NCI-H460 (cell line): ENCODE data around the gene PNPLA3. TPM values are rescaled to one million over a fixed set of nuclear protein-coding genes. Genes with fewer than 3 reads are reported as not detected.

ENCODE experiments used
- DNase-seq: peaks from one replicate; pipeline ENCODE4 v3.0.0-alpha.2; 2016; ENCODE audit warnings: low read depth; ENCODE audit errors: extremely low read depth
- total RNA-seq: library from RNA; depleted of rRNA; stranded (reverse); fragments of >200 nt; shearing (Covaris generic); gene quantifications from 2 replicates; pipeline ENCODE4 v1.2.3, GENCODE V29; 2014

Gene PNPLA3
- total RNA-seq, 1 experiment from 2014 or later, result 0.52 TPM

DNA sequence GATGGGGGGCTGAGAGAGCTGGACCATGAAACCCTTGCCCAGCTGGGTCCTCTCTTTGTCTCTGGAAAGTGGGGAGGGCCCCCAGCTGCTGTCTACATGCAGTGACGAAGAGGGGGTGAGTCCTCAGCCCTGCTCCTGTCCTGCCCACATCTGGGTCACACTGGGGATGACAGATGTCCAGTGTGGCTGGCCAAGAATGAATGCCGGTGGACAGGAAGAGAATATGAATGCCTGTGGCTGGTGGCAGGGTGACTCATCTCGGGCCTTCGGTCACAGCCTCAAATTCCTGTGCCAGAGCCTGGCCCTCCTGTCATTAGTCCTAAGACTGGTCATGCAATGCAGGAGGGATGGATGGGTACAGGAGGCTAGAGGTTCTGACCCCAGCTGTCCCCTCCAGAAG is 2.2 kb upstream of the PNPLA3 start:
- DNase-seq, result no peak

DNA sequence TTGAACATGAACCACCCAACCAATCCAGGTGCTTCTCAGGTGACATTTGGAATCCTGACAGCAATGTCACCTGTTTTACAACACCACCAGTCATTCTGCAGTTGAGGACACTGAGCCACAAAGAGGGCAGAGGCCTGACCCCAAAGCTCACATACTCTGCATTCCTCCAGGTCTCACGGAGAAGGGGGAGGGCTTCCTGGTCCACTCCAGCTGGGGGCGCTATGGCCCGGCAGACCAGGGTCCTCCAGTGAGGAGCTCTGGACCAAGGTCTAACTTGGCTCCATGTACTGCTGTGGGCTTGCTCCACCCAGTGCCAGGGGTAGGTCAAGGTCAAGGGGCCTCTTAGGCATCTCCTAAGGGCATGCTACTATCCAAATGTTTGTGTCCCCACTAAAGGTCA is 1.5 kb upstream of the PNPLA3 start:
- no peak for DNase-seq

DNA sequence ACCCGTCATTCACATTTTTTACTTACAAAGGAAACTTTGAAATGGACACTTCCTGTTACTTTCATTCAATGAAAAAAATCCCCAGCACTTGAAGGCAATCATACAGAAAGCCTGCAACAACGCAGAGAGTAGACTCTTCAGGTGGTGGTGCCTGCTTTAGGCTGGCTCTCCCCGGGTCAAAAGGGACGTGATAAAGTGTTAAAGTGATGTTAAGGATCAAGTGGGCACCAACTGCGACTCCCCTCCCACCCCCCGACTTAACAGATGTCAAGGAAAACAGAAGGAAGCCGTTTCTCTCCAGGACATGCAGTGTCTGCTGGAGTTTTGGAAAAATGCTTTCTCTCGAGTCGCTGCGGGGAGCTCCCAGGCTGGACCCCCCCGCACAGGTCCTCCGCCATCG is 414 bp upstream of the PNPLA3 start:
- no peak for DNase-seq

DNA sequence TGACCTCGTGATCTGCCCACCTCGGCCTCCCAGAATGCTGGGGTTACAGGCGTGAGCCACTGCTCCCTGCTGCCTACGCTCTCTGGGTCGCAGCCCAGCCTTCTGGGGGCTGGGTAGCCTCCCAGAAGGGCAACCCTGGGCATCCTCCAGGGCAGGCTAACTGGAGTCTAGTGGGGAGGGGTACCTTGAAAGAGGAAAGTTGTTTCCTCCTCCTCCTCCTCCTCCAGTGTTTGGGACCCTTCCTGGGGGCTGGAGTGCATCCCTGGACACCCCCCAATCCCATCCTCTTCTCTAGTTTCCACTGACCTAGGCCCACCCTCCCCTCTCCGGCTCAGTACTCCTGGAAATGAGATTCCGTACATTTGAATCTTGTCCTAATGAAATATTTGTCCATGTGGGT is 1.3 kb downstream of the PNPLA3 start:
- no peak for DNase-seq

DNA sequence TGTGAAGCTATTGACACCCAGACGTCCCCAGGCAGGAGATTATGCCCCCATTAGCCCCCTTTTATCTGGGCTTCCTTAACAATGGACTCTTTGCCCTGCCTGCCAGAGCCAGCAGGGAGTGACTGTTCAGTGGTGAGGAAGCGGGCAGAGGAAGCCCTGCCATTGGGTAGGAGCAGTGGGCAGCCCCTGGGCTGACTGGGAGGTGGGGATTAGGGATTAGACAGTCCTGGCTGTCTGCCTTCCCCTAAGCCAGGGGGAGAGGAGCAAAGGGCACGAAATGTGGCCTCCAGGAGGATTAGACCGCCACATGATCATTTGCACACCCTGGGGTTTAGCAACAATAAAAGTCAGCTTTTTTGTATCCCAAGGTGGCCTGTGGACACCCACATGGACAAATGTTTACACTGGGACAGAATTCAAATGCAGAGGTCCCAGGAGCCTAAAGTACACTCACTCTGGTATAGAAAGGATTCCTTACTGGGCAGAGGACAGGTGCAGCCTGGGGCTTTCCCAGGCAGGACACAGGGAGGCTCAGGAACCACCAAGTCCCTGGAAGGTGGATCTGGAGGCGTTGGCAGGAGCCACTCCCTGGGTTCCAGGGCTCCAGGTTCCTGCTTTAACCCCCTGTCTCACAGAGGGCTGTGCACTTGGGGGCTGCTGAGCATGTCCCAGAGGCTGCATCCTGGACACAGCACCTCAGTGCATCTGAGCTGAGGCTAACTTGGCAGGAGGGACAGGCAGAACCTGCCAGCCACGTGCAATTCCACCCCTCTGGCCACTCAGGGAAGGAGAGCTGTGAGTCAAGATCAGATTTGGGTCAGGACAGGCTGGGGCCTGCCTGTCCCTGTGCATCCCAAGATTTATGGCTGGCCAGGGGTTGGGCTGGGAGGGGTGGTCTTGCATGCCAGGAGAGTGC is 2.1 kb downstream of the PNPLA3 start:
- DNase-seq, result no peak

DNA sequence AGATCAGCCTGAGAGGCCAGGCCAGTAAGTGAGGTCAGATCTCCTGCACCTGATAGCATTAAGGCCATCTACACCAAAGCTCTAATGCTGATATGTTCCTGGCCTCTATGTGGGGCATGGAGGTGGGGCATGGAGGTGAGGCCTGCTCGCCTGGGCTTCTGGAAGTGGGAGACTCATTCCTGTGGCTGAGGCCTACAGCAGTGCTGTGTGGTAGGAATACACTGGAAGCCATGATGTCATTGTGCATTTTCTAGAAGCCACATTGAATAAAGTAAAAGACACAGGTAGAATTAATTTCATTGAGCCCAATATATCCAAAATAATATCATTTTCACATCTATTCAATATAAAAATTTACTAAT is 2.7 kb downstream of the PNPLA3 start:
- DNase-seq, result no peak

DNA sequence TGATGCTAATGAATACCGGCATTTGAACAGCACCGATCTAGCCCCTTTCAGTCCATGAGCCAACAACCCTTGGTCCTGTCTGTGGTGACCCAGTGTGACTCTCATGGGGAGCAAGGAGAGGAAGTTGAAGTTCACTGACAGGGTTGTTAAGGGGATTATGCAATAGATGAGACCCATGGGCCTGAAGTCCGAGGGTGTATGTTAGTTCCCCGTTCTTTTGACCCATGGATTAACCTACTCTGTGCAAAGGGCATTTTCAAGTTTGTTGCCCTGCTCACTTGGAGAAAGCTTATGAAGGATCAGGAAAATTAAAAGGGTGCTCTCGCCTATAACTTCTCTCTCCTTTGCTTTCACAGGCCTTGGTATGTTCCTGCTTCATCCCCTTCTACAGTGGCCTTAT is 4.9 kb downstream of the PNPLA3 start:
- DNase-seq, result no peak

DNA sequence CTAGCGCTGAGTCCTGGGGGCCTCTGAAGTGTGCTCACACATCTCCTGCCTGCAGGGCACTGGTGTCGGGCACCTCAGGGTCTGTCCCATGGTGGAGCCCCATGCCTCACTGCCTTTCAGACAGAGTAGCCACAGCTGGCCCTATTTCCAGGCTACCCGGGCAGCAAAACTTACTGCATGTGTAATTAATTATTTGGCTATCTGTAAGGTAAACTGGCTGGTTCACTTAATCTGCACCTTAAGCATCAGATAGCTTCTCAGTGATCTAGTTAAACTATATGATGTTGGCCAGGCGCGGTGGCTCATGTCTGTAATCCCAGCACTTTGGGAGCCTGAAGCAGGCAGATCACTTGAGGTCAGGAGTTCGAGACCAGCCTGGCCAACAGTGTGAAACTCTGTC is 5.3 kb downstream of the PNPLA3 start:
- no peak for DNase-seq

DNA sequence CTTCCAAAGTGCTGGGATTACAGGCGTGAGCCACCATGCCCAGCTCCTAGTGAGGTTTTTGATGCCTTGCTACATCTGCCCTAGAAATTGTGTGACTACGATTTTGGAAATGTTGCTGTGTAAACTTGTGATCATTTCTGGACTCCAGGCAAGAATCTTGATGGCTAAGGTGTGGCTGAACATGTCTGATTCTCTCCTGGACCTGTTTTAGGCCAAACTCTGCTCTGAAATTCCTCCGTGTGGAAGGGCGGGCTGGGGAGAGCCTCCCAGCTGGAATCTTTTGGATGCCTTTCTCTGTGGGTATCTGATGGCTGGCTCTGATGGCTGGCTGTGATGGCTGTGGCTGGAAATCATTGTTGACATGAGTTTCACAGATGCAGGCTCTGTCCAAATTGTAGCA is 8.2 kb downstream of the PNPLA3 start:
- DNase-seq, result no peak

DNA sequence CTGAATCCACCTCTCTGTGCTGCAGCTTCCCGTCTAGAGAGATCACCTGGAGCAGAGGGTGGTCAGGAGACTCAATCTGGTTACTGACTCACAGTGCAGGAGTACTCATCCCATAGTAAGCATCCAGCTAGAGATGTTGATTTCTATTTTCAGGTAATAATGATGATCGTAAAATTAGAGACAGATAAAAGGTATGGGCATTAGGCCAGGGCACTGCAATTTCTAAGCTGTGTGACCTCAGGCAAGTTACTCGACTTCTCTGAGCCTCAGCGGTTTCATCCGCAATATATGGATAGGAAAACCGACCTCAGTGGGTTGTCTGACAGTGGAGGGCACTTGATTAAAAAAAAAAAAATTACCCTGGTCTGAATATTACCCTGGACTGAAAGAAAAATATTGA is 17.8 kb downstream of the PNPLA3 start:
- no peak for DNase-seq

DNA sequence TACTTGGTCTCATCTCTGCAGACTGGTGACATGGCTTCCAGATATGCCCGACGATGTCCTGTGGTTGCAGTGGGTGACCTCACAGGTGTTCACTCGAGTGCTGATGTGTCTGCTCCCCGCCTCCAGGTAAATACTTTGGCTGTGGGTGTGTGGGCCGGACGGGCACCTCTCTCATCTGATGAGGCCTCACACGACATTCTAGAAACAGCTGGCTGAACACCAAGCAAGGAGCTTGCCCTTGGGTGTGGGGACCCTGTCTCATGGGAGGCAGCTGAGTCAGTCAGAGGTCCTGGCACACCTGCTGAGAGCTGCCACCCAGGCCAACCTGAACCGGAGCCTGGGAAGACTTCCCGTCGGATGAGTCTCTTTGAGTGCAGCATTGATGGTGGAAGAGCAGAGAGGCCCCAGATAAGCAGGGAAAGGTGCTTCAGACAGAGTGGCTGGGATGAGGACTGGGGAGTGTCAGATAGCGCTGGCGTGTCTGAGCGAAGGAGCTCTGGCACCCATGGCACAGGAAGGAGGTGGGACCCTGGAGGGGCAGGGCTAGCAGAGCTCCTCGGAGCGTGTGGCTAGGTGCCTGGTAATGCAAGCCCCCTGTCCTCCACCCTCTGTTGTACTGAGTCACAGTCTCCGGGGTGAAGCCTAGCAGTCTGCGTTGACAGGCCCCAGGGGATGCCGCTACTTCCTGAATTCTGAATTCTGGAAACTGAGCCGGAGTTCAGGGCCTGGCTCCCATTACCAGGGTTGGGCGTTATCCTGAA is 21.2 kb downstream of the PNPLA3 start:
- no peak for DNase-seq

DNA sequence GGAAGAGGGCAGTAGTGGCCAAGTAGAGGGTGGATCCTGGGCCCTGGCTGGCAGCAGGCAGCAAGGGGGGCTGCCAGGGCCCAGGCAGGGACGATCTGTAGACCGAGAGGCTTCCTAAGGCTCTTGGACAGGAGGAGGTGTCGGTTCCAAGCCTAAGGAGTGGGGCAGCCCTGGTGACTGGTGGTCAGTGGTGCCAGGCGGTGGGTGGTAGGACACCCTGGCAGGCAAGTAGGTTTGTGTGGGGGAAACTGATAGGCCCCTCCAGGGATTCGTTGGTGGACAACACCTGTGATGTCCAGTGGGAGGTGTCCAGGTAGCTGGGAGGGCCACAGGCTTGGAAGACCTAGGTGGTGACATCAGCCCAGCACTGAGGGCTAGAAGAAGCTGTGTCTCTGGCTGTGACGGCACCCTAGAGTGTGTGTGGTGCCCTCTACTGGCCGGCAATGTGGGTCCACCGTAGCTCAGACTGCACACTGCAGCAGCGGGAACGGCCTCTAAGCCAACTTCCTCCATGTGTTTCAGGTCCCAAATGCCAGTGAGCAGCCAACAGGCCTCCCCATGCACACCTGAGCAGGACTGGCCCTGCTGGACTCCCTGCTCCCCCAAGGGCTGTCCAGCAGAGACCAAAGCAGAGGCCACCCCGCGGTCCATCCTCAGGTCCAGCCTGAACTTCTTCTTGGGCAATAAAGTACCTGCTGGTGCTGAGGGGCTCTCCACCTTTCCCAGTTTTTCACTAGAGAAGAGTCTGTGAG is 22.2 kb downstream of the PNPLA3 start:
- peak; percentile 49 for DNase-seq

DNA sequence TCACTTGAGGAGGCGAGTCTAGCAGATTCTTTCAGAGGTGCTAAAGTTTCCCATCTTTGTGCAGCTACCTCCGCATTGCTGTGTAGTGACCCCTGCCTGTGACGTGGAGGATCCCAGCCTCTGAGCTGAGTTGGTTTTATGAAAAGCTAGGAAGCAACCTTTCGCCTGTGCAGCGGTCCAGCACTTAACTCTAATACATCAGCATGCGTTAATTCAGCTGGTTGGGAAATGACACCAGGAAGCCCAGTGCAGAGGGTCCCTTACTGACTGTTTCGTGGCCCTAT is 22.7 kb downstream of the PNPLA3 start:
- DNase-seq, result no peak

DNA sequence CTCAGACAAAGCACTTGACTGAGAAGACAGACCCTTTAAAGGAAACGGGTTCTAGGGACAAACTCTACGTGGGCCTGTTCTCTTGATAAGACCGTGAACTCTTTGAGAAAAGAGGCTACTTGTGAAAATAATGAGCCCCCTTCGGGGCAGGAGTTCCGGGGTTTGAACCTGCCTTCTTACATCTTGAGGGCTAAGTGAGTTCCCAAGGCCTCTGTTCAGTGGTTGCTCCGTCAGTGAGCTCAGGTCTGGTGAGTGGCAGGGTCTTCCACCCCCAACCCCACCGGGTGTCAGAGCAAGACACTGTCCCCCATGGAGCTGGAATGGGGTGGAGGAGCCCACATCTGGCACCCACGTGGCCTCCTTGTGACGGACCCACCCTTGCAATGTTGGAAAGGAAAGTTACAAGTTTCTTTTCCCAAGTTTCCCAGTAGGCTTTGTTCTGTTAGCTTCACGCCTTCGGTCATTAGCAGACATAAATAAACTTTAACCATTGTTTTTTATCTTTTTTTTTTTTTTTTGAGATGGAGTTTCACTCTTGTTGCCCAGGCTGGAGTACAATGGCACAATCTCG is 25.3 kb downstream of the PNPLA3 start:
- no peak for DNase-seq

DNA sequence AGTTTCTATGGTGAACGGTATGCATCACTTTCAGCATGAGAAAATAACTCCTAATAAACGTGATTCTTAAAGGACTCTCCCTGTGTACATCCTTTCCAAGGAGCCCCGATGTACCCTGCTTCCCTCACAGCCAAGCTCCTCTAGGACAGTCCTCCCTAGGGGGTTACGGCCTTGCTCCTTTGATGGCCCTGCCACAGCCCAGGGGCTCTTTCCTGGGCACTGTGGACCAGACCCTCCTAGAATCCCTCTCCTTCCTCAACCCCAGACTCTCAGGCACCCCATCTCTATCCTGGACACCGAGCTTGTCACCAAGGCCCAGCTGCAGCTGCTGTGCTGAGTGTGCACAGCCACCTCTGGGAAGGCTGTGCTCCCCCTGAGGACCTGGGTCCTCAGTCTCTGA is 27.8 kb downstream of the PNPLA3 start:
- DNase-seq, result no peak

DNA sequence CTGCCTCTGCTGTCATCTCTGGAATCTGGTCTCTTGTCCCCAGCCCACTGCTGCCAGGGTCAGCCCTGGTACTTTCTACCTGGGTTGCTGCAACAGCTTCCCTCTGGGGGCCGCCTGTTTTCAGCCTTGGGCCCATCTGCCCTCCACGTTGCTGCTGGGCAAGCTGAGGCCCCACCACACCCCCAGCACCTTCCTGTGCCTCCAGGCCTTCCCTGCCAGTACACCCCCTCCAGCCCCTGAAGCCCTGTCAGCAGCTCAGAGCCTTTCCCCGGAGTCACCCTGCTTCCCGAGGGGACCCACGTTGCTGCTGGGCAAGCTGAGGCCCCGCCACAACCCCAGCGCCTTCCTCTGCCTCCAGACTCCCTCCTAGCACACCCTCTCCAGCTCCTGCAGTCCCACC is 28.4 kb downstream of the PNPLA3 start:
- DNase-seq, result no peak

DNA sequence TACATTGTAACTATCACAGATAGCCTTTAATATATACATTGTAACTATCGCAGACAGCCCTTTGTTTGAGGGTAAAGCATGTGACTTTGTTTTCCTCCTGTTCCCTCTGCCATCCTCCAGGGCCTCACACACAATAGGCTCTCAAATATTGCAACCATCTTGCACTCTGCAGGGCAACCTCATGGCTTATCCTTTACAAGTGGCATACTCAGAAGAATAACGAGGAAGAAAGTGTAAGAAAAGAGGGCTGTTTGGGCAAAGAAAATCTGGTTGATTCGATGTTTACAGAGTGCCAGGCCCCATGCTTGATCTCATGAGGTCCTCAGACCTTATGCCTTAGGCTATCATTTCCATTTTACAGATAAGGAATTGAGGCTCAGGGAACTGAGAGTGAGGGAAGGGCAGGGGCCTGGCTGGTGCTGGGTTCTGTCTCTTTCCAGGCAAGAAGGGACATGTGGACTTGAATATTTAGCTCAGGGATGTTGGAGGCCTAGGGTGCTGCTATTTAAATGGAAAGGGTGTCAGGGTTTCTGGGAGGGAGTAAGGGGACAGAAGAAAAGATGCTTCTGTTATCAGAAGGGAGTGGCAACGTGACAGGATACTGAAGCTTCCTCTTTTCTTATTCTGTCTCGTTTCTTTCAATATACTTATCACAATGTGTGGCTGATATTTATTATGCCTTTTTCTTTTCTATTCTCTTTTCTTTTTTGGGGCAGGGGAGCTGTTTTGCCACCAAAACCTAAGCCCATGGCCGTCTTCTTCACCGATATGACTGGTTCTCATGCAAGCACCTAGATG is 30.6 kb downstream of the PNPLA3 start:
- DNase-seq, result no peak

DNA sequence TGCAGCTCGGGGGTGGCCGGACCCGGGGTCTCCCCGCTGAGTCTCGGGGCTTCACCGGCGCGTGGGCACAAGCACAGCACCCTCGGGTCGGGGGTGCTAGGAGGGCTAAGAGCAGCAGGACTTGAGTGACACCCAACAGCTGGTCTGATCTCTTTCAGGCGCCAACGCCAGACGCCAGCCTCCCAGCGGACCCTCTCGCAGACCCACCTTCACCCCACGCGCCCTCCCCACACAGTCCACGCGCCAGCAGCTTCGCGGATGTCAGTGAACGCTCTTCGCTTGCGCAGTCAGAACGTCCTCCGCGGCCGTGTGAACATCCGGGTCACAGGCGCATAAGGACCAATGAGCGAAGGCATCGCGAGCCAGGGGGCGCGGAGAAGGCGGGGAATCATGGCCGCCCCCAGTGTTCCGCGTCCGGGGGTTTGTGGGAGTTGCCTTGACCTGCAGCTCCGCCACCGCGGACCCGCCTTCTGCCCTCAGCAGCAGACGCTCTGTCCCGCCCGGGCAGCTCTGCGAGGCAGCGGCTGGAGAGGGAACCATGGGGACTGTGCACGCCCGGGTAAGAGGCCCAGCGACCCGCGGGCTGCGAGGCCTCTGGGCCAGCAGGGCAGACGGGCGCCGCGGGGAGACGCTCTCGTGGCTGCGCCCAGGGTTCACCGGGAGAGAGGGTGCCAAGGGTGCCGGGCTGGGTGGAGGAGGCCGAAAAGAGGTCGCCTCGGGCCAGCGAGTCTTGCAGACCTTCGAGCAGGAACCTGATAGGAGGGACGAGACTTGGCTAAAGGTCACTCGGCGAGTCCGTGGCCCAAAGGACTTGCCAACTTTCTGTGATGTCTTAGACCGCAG is 31.7 kb downstream of the PNPLA3 start, which contains the start of gene SAMM50:
SAMM50 (plus strand) TSS at position 403 of the 843 bp plus-strand sequence; CDS start at position 539, 136 bp downstream.
- peak; percentile 83 for DNase-seq
